GM19023 (cell line): ENCODE data around the gene SSBP3.
"Not testable (repeated sequence)": the region's sequence is repeated elsewhere in the genome, so short reads cannot be mapped to it uniquely, and the experiment has no call there.

Source experiments
- ATAC-seq: cut with Tn5 transposase; IDR thresholded peaks from one replicate; pipeline ENCODE4 v1.9.1; 2021; ENCODE audit warnings: mild to moderate bottlenecking, moderate library complexity; ENCODE audit not compliant: unreplicated experiment

The SSBP3 gene

DNA sequence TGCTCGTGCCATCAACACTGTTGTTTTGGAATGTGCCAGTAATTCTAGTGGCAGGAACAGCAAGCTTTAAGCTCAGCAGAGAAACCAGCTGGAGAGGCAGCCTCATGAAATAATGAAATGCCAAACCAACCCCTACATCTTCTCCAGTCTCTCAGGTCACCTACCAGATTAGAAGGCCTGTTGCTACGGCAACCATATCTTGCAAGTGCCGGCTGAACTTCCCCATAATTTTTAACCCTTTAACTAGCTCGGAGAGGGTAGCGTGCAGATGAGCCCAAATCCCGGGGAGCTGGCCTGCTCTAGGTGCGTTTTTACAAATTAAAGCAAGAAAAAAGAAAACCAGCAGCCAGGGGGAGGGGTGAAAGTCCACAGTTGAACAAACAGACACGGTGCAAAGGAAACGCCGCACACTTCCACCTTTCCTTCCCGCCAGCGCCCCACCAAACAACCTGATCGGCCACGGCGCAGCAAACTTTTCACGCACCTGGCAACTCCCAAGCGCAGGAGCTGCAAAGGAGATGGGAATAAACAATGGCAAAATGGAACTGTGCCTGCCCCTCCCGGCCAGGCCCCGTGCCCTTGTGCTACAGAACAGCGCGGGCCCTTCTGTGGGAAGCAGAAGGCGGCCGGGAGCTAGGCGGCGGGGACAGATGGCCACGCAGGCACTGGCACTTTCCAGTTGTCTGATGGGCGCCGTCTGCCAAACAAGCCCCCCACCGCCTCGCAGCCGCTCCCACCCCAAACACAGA, 50.1 kb downstream of the SSBP3 start:
- peak; percentile 25 for ATAC-seq

- no peak for ATAC-seq
Measured at GRCh38 chr1:54354899-54355298, 51.3 kb downstream of the SSBP3 start.

DNA sequence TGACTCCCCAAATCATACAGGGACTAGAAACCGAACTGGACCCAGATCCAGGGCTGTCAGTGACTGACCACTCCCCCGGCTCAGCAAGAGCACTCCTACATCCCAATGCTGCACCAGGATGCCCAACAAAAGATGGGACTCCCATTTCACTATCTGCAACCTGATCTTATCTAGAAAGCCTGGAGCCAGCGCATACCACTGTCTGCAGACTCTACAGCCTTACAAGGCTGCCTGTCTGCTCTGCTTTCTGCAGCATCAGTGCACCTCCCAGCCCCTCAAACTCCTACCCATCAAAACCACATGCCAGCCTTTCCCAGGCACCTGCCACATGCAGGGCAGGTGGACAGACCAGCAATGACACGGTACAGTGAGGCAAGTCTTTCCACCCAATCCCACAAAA, 52.2 kb downstream of the SSBP3 start:
- no peak for ATAC-seq

DNA sequence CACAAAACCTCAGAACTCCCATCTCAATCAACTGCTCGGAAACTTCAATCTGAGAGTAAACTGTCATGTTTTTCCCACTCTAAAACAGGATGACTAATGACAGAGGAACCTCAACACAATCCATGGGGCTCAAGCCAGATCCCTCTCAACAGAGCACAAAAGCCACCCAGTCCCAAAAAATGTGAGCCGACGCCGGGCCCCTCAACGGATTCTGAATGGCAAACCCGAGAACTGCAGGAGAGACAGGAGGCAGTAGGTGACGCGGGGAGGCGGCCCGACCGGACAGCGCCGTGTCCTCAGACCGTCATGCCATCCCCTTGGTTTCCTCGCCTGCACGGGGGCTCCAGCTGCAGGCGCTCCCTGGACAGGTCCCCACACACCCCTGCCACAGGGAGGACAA, 53.4 kb downstream of the SSBP3 start:
- ATAC-seq: no peak

DNA sequence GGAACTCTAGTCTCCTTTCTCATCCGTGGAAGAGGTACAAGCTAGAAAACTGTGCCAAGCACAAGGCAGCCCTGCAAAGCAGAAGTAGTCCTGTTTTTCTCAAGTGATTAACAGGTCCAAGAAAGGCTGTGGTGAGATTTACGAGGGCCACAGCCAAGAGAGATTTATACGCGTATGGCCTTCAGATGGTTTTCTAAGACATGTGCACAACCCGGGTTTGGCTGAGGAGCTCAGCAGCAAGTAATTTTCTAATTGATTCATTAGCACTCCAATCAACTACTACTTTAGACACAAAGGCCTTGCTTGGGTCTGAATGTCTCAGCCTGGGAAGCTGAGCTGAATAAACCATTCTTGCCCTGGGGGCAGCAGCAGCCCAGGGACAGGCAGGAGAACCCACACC, 55.8 kb downstream of the SSBP3 start:
- no peak for ATAC-seq

DNA sequence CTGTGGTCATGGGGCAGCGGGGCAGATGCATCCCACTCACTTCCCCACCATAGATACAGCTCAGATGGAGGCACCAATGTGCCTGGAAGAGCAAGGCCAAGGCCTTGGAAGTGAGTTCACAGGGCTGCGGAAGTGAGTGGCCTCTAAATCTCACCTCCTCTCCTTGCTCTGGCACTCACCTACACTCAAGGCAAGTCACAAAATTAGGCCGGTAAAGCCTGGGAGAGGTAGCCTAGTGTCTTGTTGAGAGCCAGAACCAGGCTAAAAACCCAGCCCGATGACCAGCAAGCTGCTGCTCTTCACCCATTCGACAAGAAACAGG, 57.5 kb downstream of the SSBP3 start:
- ATAC-seq: no peak

GRCh38 chr1:54347955-54348699, 58.1 kb downstream of the SSBP3 start:
- no peak for ATAC-seq

- ATAC-seq: no peak
Measured at GRCh38 chr1:54347261-54347954, 58.8 kb downstream of the SSBP3 start.

GRCh38 chr1:54345548-54345947, 60.6 kb downstream of the SSBP3 start:
- ATAC-seq: not testable (repeated sequence)

DNA sequence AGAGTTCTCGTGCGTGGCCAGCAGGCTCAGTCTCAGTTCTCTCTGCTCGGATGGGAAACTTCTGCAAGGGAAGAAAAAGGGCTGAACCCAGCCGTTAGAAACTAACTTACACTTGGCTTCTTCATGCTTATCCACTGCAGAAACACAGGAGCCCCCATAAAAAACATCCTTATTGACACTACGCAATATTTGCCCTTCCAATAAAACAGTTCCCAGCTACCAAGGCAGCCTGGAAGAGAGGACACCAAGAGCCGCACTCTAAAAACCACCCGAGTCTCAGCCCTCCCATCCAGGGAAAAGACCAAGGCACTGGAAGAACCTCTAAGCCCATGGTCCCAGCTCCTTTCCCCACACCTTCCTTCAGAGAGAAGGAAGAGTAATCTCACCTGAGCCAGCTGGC, 61.1 kb downstream of the SSBP3 start:
- ATAC-seq: no peak

DNA sequence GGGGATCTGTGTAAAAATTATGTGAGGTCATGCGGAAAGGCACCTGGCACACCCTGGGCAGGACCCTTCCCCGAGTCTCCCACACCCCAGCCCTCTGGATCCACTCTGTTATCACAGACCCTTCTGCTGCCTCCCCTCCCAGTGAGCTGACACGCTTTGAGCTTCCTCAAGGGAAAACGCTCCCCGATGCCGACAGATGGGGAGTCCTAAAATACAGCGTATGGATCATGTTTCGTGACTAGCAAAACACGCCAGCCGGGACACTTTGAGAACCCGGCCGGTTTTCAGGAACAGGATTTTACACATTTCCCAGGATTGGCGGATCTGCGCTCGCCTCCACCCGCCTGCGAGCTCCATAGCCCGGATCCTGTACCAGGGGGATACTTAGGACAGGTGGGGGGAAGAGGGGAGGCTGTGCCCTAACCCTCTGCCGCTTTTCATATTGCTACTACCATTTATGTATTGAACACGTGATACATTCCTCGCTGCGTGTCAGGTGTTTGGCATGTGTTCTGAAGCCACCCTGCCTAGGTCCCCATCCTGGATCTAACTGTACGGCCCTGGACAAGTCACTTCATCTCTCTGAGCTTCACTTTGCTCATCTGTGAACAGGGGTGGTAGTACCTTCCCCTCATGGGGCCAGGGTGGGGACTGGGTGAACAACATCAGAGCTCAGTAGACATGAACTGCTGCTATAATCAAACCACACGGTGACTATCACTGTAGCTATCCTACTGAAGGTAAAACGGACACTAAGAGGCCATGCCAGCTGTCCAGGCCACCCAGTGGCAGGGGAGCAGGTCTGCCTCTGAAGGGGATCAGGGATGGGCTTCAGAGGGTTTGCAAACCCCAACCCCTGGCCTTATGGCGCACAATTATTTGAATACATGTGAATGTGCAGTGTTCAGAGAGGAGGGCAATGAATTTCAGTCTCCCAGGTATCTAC, 63.2 kb downstream of the SSBP3 start:
- ATAC-seq: no peak

DNA sequence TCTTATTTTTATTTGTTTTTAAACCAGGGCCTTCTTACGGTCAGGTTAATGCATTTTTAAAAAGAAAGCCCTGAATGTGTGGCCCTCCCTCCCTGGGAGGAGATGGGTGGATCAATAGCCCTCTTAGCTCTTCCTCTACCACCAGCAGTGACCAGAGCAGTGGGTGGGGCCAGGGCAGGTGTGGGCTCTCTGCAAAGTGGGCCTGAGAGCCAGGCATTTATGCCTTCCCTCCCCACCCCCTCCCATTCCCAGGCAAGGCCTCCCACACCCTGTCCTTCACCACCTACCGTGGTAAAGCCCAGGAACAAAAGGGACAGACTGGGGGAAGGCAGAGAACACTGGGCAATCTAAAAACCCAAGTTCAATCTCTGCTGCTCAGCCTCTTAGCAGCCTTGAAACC, 63.9 kb downstream of the SSBP3 start:
- no peak for ATAC-seq

DNA sequence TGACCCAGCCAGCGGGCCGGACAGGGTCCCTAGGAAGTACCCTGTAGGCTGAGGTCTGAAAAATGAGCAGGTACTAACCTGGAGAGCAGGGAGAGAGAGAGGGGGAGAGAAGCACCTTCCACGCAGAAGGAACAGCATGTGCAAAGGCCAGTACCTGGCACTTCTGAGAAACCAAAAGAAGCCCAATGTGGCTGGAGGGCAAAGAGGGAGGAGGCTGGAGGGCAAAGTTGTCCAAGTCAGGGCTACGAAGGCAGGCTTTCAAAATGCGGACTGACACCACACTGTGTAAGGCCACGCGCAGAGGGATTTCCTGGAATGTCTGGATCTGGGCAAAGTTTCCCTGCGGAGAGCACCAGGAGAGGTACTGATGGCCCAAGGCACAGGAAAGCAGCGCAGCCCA, 64.4 kb downstream of the SSBP3 start:
- ATAC-seq: no peak

GRCh38 chr1:54340878-54341277, 65.3 kb downstream of the SSBP3 start:
- no peak for ATAC-seq

- ATAC-seq: no peak
Measured at GRCh38 chr1:54340434-54340833, 65.8 kb downstream of the SSBP3 start.

GRCh38 chr1:54339126-54339525, 67.1 kb downstream of the SSBP3 start:
- ATAC-seq: no peak

- ATAC-seq: no peak
Measured at GRCh38 chr1:54338464-54338863, 67.7 kb downstream of the SSBP3 start.

- no peak for ATAC-seq
Measured at GRCh38 chr1:54337928-54338327, 68.3 kb downstream of the SSBP3 start.

GRCh38 chr1:54337034-54337433, 69.2 kb downstream of the SSBP3 start:
- no peak for ATAC-seq

- ATAC-seq: no peak
Measured at GRCh38 chr1:54336116-54336515, 70.1 kb downstream of the SSBP3 start.

- ATAC-seq: no peak
Measured at GRCh38 chr1:54335755-54336108, 70.5 kb downstream of the SSBP3 start.
